Activated CD8-positive, alpha-beta T cell treated with anti-CD3 and anti-CD28 coated beads, Interleukin-2, amount 10 ng/mL, durations not matched to agents 7 days and 5 days (primary cell): ENCODE data around the gene PCSK5. TPM values are rescaled to one million over a fixed set of nuclear protein-coding genes. Genes with fewer than 3 reads are reported as not detected.
"Not testable (repeated sequence)": the region's sequence is repeated elsewhere in the genome, so short reads cannot be mapped to it uniquely, and the experiment has no call there.

ENCODE experiments used
- ATAC-seq: fragments of 150-1000 bp; cut with Tn5 transposase; one replicate; pipeline ENCODE4 v1.10.0; 2021; ENCODE audit warnings: moderate library complexity
- CTCF ChIA-PET: fragments of 350-600 bp; sonication (Branson Sonifier 250); formaldehyde crosslinking; loops from one replicate; lab custom pipeline; 2021; ENCODE audit warnings: antibody characterized with exemption; lab: Charles Lee
- POLR2A ChIA-PET: fragments of 350-600 bp; sonication (Branson Sonifier 250); formaldehyde crosslinking; loops from one replicate; lab custom pipeline; 2021; ENCODE audit warnings: antibody characterized with exemption; lab: Charles Lee
- DNase-seq: peaks from one replicate; pipeline ENCODE4 v3.0.0-alpha.2; 2020
- H3K27ac Mint-ChIP-seq: one replicate; pipeline ENCODE4 v1.8.0; 2021; ENCODE audit warnings: mild to moderate bottlenecking, mixed read lengths
- H3K27me3 Mint-ChIP-seq: one replicate; pipeline ENCODE4 v1.8.0; 2021; ENCODE audit warnings: low read depth, mixed read lengths
- H3K36me3 Mint-ChIP-seq: one replicate; pipeline ENCODE4 v1.8.0; 2021; ENCODE audit warnings: low read depth, mixed read lengths
- H3K4me1 Mint-ChIP-seq: one replicate; pipeline ENCODE4 v1.8.0; 2021; ENCODE audit warnings: low read depth, mixed read lengths
- H3K4me3 Mint-ChIP-seq: one replicate; pipeline ENCODE4 v1.8.0; 2021; ENCODE audit warnings: mild to moderate bottlenecking, mixed read lengths
- H3K9me3 Mint-ChIP-seq: one replicate; pipeline ENCODE4 v1.8.0; 2022; ENCODE audit warnings: mixed read lengths; ENCODE audit not compliant: insufficient read depth
- total RNA-seq, 2 experiments: library from RNA; stranded (reverse); gene quantifications; one replicate each; pipeline ENCODE4 v1.2.3, GENCODE V29; 2021

PCSK5 gene
- total RNA-seq, 2 experiments from 2014 or later, result 3.5 to 3.7 TPM

GRCh38 chr9:76359766-76360165 is 469.3 kb downstream of the PCSK5 start:
- ChIA-PET CTCF (interaction anchor here (0.6 kb wide), 1 partner anchor 12 kb away, joined by 4 read pairs; no protein-coding TSS in a partner anchor), POLR2A (no interaction called here)
- H3K9me3 Mint-ChIP-seq, result no peaks in the 10 kb centered on the region
- H3K36me3 Mint-ChIP-seq, result no peaks in the 10 kb centered on the region
- no peaks in the 10 kb centered on the region for H3K27me3 Mint-ChIP-seq
- H3K4me3 Mint-ChIP-seq, result no peak overlapping the region
- DNase-seq, result no peak
- ATAC-seq, result no peak
- H3K4me1 Mint-ChIP-seq, result no peaks in the 10 kb centered on the region
- H3K27ac Mint-ChIP-seq, result no peak overlapping the region

DNA sequence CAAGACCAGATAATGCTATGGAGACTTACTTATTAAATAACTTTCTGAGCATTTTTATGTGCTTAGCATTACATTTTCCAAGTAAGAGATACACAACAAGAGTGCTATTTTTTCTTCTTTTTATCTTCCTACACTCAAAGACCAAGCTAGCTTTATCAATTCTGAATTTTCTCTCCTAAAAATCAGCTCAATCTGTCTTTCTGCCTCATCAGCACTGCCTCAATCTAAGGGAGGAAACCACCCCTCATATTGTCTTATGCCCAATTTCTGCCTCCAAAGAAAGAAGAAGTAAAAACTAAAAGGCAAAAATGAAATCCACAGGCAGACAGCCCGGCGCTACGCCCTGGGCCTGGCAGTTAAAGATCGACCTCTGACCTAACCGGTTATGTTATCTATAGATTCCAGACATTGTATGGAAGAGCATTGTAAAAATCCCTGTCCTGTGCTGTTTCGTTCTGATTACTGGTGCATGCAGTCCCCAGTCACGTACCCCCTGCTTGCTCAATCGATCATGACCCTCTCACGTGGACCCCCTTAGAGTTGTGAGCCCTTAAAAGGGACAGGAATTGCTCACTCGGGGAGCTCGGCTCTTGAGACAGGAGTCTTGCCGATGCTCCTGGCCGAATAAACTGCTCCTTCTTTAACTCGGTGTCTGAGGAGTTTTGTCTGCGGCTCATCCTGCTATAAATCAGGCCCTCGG is 472.0 kb downstream of the PCSK5 start:
- ATAC-seq, CTCF ChIA-PET: not testable (repeated sequence)

DNA sequence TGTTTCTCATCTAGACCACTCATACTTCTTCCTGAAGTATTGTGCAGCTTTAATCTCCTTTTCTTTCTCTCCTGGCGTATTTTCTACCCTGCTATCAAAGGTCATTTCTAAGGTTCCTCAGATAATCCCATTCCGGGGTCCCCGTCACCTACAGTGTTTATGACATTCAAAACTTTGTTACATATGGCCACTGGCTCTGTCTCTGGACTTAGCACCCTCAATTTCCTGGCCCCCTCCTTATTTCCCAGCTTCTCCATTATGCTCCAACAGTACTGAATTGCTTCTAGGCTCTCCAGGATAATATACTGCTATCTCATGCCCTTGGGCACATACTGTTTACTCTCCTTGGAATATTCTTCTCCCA is 472.5 kb downstream of the PCSK5 start:
- H3K4me3 Mint-ChIP-seq, result no peak overlapping the region
- H3K9me3 Mint-ChIP-seq, result no peaks in the 10 kb centered on the region
- POLR2A ChIA-PET, result no interaction called here
- no peak overlapping the region for H3K27ac Mint-ChIP-seq
- no peaks in the 10 kb centered on the region for H3K27me3 Mint-ChIP-seq
- no peaks in the 10 kb centered on the region for H3K4me1 Mint-ChIP-seq
- H3K36me3 Mint-ChIP-seq, result no peaks in the 10 kb centered on the region
- CTCF ChIA-PET, result no interaction called here
- DNase-seq (no peak), ATAC-seq (no peak)

More for the DNA sequence above, 472.0 kb downstream of the PCSK5 start:
- H3K27me3 Mint-ChIP-seq, DNase-seq, H3K36me3 Mint-ChIP-seq, POLR2A ChIA-PET, H3K27ac Mint-ChIP-seq, H3K4me1 Mint-ChIP-seq, H3K4me3 Mint-ChIP-seq, H3K9me3 Mint-ChIP-seq: not testable (repeated sequence)

- Mint-ChIP-seq H3K27me3 (no peaks in the 10 kb centered on the region), H3K4me3 (no peak overlapping the region), H3K36me3 (no peaks in the 10 kb centered on the region), H3K9me3 (no peaks in the 10 kb centered on the region), H3K4me1 (no peaks in the 10 kb centered on the region), H3K27ac (no peak overlapping the region)
- POLR2A ChIA-PET, result no interaction called here
- CTCF ChIA-PET, result no interaction called here
- DNase-seq (no peak), ATAC-seq (no peak)
These were observed 474.6 kb downstream of the PCSK5 start for GRCh38 chr9:76365028-76365427.

DNA sequence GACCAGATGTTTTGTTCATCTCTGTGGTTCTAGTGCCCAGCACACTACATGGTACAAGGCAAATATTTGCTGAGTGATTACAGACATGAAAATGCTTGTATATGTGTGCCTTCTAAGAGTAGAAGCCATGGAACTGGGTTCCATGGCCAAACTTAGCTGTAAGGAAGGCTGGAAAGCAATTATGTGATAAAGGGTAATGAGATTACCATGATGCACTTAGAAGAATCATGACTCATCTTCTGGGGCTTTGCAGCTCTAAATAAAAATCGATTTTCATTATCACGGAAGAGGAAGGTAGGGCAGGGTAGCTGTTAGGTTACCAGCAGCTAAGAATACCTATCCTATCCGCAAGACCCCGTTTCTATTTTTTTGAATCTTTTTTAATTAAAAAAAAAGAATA is 475.8 kb downstream of the PCSK5 start:
- no peaks in the 10 kb centered on the region for H3K4me1 Mint-ChIP-seq
- CTCF ChIA-PET, result no interaction called here
- H3K27ac Mint-ChIP-seq, result no peak overlapping the region
- H3K4me3 Mint-ChIP-seq, result no peak overlapping the region
- POLR2A ChIA-PET, result no interaction called here
- no peaks in the 10 kb centered on the region for H3K27me3 Mint-ChIP-seq
- no peaks in the 10 kb centered on the region for H3K9me3 Mint-ChIP-seq
- DNase-seq (no peak), ATAC-seq (no peak)
- H3K36me3 Mint-ChIP-seq, result no peaks in the 10 kb centered on the region

DNA sequence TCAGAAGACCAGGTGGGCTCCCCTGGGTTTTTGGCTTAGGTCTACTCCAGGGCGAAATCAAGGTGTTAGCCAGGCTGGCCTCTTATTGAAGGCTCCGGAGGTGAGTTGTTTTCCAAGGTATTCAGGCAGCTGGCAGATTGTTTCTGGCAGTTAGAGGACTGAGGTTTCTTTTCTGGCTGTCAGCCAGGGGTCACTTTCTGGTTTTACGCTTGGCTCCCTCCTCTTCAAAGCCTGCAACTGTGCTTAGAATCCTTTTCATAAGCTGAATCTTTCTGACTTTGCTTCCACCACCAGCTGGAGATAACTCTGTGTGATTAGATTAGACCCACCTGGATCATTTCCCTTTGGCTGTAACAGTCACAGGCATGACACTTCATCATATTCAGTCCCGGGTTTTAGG is 479.1 kb downstream of the PCSK5 start:
- H3K4me3 Mint-ChIP-seq, result no peak overlapping the region
- ATAC-seq (no peak), DNase-seq (no peak)
- no peaks in the 10 kb centered on the region for H3K27me3 Mint-ChIP-seq
- CTCF ChIA-PET, result interaction anchor here (1.4 kb wide), 1 partner anchor 24 kb away, joined by 3 read pairs; the partner anchor contains the start of gene RFK
- POLR2A ChIA-PET, result no interaction called here
- no peaks in the 10 kb centered on the region for H3K9me3 Mint-ChIP-seq
- H3K36me3 Mint-ChIP-seq, result no peaks in the 10 kb centered on the region
- no peaks in the 10 kb centered on the region for H3K4me1 Mint-ChIP-seq
- H3K27ac Mint-ChIP-seq, result no peak overlapping the region

DNA sequence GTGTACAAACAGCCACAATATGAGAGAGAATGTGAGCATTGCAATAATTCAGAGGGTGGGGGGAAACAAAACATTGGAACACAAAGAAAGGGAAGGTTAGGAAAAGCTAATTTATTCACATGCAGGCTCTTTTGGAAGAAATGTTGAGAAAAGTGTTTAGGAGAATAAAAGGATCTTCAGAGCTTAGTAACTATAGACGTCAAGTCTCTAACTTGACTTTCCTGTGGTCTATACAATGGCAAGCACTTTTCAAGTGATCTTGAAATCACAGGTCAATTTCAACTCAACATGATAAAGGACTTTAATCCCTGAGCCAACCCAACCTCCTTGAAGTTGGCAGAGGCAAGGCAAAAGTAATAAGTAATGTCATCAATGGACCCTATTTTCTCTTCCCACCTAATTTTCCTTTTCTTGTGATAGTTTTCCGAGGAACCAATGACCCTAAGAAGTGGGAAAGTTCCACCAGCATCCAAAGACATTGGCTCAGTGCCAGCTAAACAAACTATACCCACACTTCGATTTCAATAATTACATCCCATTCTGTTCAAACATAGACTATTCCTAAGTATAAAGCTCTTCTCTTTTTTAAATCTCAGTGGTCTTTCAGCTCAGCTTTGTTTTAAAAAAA is 480.0 kb downstream of the PCSK5 start:
- H3K36me3 Mint-ChIP-seq, result no peaks in the 10 kb centered on the region
- no peaks in the 10 kb centered on the region for H3K4me1 Mint-ChIP-seq
- H3K9me3 Mint-ChIP-seq, result no peaks in the 10 kb centered on the region
- ChIA-PET POLR2A (interaction anchor here (0.6 kb wide), 1 partner anchor 70 kb away, joined by 3 read pairs; no protein-coding TSS in a partner anchor), CTCF (interaction anchor here (0.8 to 1.4 kb wide), 2 partner anchors 23 to 334 kb away, joined by 3 read pairs; partner anchors contain the start of gene RFK)
- no peak overlapping the region for H3K4me3 Mint-ChIP-seq
- no peak for ATAC-seq
- DNase-seq, result no peak
- no peaks in the 10 kb centered on the region for H3K27me3 Mint-ChIP-seq
- H3K27ac Mint-ChIP-seq, result no peak overlapping the region

DNA sequence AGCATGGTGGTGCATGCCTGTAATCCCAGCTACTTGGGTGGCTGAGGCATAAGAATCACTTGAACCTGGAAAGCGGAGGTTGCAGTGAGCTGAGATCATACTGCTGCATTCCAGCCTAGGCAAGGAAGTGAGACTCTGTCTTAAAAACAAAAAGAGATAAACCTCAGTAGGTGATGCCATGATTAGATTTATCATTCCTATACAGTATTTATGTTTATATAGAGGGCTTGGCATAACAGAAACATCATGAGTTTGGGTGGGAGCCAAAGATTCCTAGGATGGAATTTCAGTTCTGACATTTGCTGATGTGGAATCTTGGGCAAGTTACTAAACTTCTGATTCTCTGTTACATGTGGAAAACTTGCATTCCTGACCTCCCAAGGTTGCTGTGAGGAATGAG is 481.4 kb downstream of the PCSK5 start:
- ChIA-PET CTCF (interaction anchor here (0.6 to 1.2 kb wide), 2 partner anchors 12 to 332 kb away, joined by 3 to 4 read pairs; no protein-coding TSS in a partner anchor), POLR2A (no interaction called here)
- H3K36me3 Mint-ChIP-seq, result no peaks in the 10 kb centered on the region
- ATAC-seq (no peak), DNase-seq (no peak)
- H3K4me1 Mint-ChIP-seq, result no peaks in the 10 kb centered on the region
- no peak overlapping the region for H3K4me3 Mint-ChIP-seq
- H3K27ac Mint-ChIP-seq, result no peak overlapping the region
- H3K9me3 Mint-ChIP-seq, result no peaks in the 10 kb centered on the region
- H3K27me3 Mint-ChIP-seq, result no peaks in the 10 kb centered on the region

- H3K27ac Mint-ChIP-seq, result no peak overlapping the region
- H3K4me3 Mint-ChIP-seq, result no peak overlapping the region
- H3K4me1 Mint-ChIP-seq, result no peaks in the 10 kb centered on the region
- DNase-seq (no peak), ATAC-seq (no peak)
- POLR2A ChIA-PET, result no interaction called here
- no peaks in the 10 kb centered on the region for H3K27me3 Mint-ChIP-seq
- CTCF ChIA-PET, result interaction anchor here (1.2 kb wide), 1 partner anchor 332 kb away, joined by 3 read pairs; no protein-coding TSS in a partner anchor
- H3K9me3 Mint-ChIP-seq, result no peaks in the 10 kb centered on the region
- H3K36me3 Mint-ChIP-seq, result no peaks in the 10 kb centered on the region
These were observed 481.9 kb downstream of the PCSK5 start for GRCh38 chr9:76372336-76372735.

GRCh38 chr9:76373173-76373783 is 482.8 kb downstream of the PCSK5 start:
- no peaks in the 10 kb centered on the region for H3K9me3 Mint-ChIP-seq
- no peak overlapping the region for H3K4me3 Mint-ChIP-seq
- POLR2A ChIA-PET, result no interaction called here
- CTCF ChIA-PET, result interaction anchor here (1.3 kb wide), 1 partner anchor 10 kb away, joined by 3 read pairs; no protein-coding TSS in a partner anchor
- no peaks in the 10 kb centered on the region for H3K27me3 Mint-ChIP-seq
- no peak overlapping the region for H3K27ac Mint-ChIP-seq
- DNase-seq (no peak), ATAC-seq (no peak)
- no peaks in the 10 kb centered on the region for H3K36me3 Mint-ChIP-seq
- no peaks in the 10 kb centered on the region for H3K4me1 Mint-ChIP-seq

- no peak for DNase-seq
- no peaks in the 10 kb centered on the region for H3K27me3 Mint-ChIP-seq
- no peak overlapping the region for H3K4me3 Mint-ChIP-seq
- H3K4me1 Mint-ChIP-seq, result no peaks in the 10 kb centered on the region
- ChIA-PET CTCF (interaction anchor here (1.3 kb wide), 1 partner anchor 10 kb away, joined by 3 read pairs; no protein-coding TSS in a partner anchor), POLR2A (no interaction called here)
- H3K27ac Mint-ChIP-seq, result no peak overlapping the region
- no peak for ATAC-seq
- no peaks in the 10 kb centered on the region for H3K9me3 Mint-ChIP-seq
- no peaks in the 10 kb centered on the region for H3K36me3 Mint-ChIP-seq
These were observed 483.5 kb downstream of the PCSK5 start for GRCh38 chr9:76373784-76374474.
